PC-3 (cell line): ENCODE results near the gene SMCO1. TPM values are rescaled to one million over a fixed set of nuclear protein-coding genes. Genes with fewer than 3 reads are reported as not detected.

Source experiments
- ATAC-seq: fragments of 200-7000 bp; cut with Tn5 transposase; 2 replicates; pipeline ENCODE4 v1.9.1; 2020; ENCODE audit warnings: mild to moderate bottlenecking, moderate library complexity
- Bru-seq: library from RNA; stranded (reverse); fragments of 400-500 nt; gene quantifications from one replicate; lab custom pipeline; 2021; lab: Mats Ljungman, UMichigan
- BruChase-seq, 2 experiments: library from RNA; stranded (reverse); fragments of 400-500 nt; gene quantifications; one replicate each; lab custom pipeline; 2021; lab: Mats Ljungman, UMichigan
- BruUV-seq: library from RNA; stranded (reverse); fragments of 400-500 nt; replicated peaks from 2 replicates; lab custom pipeline; 2021; lab: Mats Ljungman, UMichigan
- CTCF ChIA-PET: fragments of 300-600 bp; sonication (Branson Sonifier 250); formaldehyde crosslinking; loops from one replicate; lab custom pipeline; 2022; ENCODE audit warnings: antibody characterized with exemption; lab: Charles Lee
- POLR2A ChIA-PET: fragments of 300-600 bp; sonication (Branson Sonifier 250); formaldehyde crosslinking; loops from one replicate; lab custom pipeline; 2022; ENCODE audit warnings: antibody characterized with exemption; ENCODE audit not compliant: unreplicated experiment; lab: Charles Lee
- DNase-seq: peaks from one replicate; pipeline ENCODE4 v3.0.0-alpha.2; 2015
- H2AFZ ChIP-seq: fragments of 300-600 bp; sonication (generic); 2 replicates; pipeline ENCODE4 v1.6.0; 2016; ENCODE audit warnings: antibody characterized with exemption, low read length
- H3F3A ChIP-seq: fragments of 300-600 bp; sonication (generic); one replicate; pipeline ENCODE4 v1.6.0; 2017; ENCODE audit warnings: antibody characterized with exemption, low read length, control low read depth, mild to moderate bottlenecking; ENCODE audit not compliant: unreplicated experiment
- H3K27ac ChIP-seq: fragments of 300-600 bp; sonication (generic); 2 replicates; pipeline ENCODE4 v1.5.1; 2016; ENCODE audit warnings: mild to moderate bottlenecking, low read length
- H3K27me3 ChIP-seq: fragments of 300-600 bp; sonication (generic); 2 replicates; pipeline ENCODE4 v1.6.1; 2016; ENCODE audit warnings: low read length, mixed read lengths
- H3K36me3 ChIP-seq: fragments of 300-600 bp; sonication (generic); 2 replicates; pipeline ENCODE4 v1.6.1; 2016; ENCODE audit warnings: low read depth, mixed run types, low read length, mixed read lengths
- H3K4me1 ChIP-seq: fragments of 300-600 bp; sonication (generic); 2 replicates; pipeline ENCODE4 v1.5.1; 2016; ENCODE audit warnings: low read length; ENCODE audit not compliant: insufficient read depth
- H3K4me2 ChIP-seq: fragments of 300-600 bp; sonication (generic); 2 replicates; pipeline ENCODE4 v1.6.0; 2016; ENCODE audit warnings: low read length
- H3K4me3 ChIP-seq: fragments of 300-600 bp; sonication (generic); 2 replicates; pipeline ENCODE4 v1.5.1; 2016; ENCODE audit warnings: mild to moderate bottlenecking, low read length, mixed read lengths
- H3K79me2 ChIP-seq: fragments of 300-600 bp; sonication (generic); 2 replicates; pipeline ENCODE4 v1.6.1; 2017; ENCODE audit warnings: low read length, mixed read lengths
- H3K9ac ChIP-seq: fragments of 300-600 bp; sonication (generic); 2 replicates; pipeline ENCODE4 v1.6.0; 2016; ENCODE audit warnings: mild to moderate bottlenecking, low read length
- H3K9me2 ChIP-seq: fragments of 300-600 bp; sonication (generic); replicated peaks from 2 replicates; pipeline ENCODE4 v1.6.1; 2016; ENCODE audit warnings: mixed run types, low read length, mixed read lengths
- H3K9me3 ChIP-seq: fragments of 300-600 bp; sonication (generic); 2 replicates; pipeline ENCODE4 v1.6.1; 2016; ENCODE audit warnings: low read length, mixed read lengths
- H4K20me1 ChIP-seq: fragments of 300-600 bp; sonication (generic); 2 replicates; pipeline ENCODE4 v1.6.1; 2016; ENCODE audit warnings: low read length, mixed read lengths
- CTCF ChIP-seq: fragments of 300-600 bp; sonication (generic); conservative IDR thresholded peaks from 2 replicates; pipeline ENCODE4 v1.5.1; 2017; ENCODE audit warnings: antibody characterized with exemption, low read depth, mild to moderate bottlenecking, low read length
- EZH2 ChIP-seq: fragments of 300-600 bp; sonication (generic); IDR thresholded peaks from one replicate; pipeline ENCODE4 v1.6.1; 2017; ENCODE audit warnings: antibody characterized with exemption, mild to moderate bottlenecking, low read length; ENCODE audit not compliant: unreplicated experiment
- EZH2phosphoT487 ChIP-seq: fragments of 300-600 bp; sonication (generic); IDR thresholded peaks from 2 replicates; pipeline ENCODE4 v1.6.1; 2018; ENCODE audit warnings: mild to moderate bottlenecking, antibody characterized with exemption, low read length, borderline replicate concordance
- intact Hi-C: fragments of 100-400 bp; cut with micrococcal nuclease; formaldehyde crosslinking; loops from 2 replicates; pipeline ENCODE4 v1.9.0; 2023
- long read RNA-seq: library from polyadenylated mRNA; unstranded; transcript quantifications from one replicate; pipeline ENCODE4 v2.0.0, GENCODE V29; 2021; ENCODE audit not compliant: unreplicated experiment
- total RNA-seq: library from RNA; depleted of rRNA; stranded (reverse); fragments of >200 nt; gene quantifications from 2 replicates; pipeline ENCODE4 v1.2.3, GENCODE V29; 2014; rRNA removed

Gene SMCO1
- not detected in 2 replicates for total RNA-seq
- Bru-seq, nascent RNA = not detected
- BruChase-seq, experiment 1, labeled RNA remaining after a 6-hour chase = percentile 8 among the genes with signal in this experiment
- BruChase-seq, experiment 2, labeled RNA remaining after a 2-hour chase = percentile 11 among the genes with signal in this experiment
- long read RNA-seq = 0 reads

- Histone ChIP-seq H3F3A (no peaks in the 10 kb centered on the region), H3K79me2 (no peaks in the 10 kb centered on the region), H3K9ac (no peak within 1 kb of the TSS), H3K27ac (no peak within 1 kb of the TSS), H4K20me1 (no peaks in the 10 kb centered on the region), H3K36me3 (no peaks in the 10 kb centered on the region; the same call in 1 of the 2 replicates), H3K4me3 (no peak within 1 kb of the TSS), H3K4me2 (no peak within 1 kb of the TSS), H3K9me2 (no peaks in the 10 kb centered on the region), H3K4me1 (no peaks in the 10 kb centered on the region), H2AFZ (no peak within 1 kb of the TSS), H3K27me3 (no peaks in the 10 kb centered on the region), H3K9me3 (peaks cover 9% of the 10 kb centered on the region)
- TF ChIP-seq CTCF (no peak), EZH2phosphoT487 (no peak), EZH2 (no peak)
- no peak for DNase-seq
- POLR2A ChIA-PET = no interaction called here
- intact Hi-C loops = no loop called here
- CTCF ChIA-PET = no interaction called here
- BruUV-seq = no TSS peak
- ATAC-seq = no peak
Measured at GRCh38 chr3:196514913-196515621, at the start of gene SMCO1. TSS of gene SMCO1 (minus strand) at chr3:196515346. CDS start at chr3:196515209, 137 bp downstream.

- Histone ChIP-seq H2AFZ (no peak overlapping the region), H3K9me3 (no peaks in the 10 kb centered on the region), H3K79me2 (peaks cover 33% of the 10 kb centered on the region), H4K20me1 (no peaks in the 10 kb centered on the region), H3K9me2 (no peaks in the 10 kb centered on the region), H3F3A (no peaks in the 10 kb centered on the region), H3K27ac (peak overlapping the region; percentile 50), H3K4me1 (peaks cover 44% of the 10 kb centered on the region), H3K4me3 (peak overlapping the region; percentile 31; the same call in 1 of the 2 replicates), H3K9ac (peak overlapping the region; percentile 10; the same call in 1 of the 2 replicates), H3K36me3 (peaks cover 5% of the 10 kb centered on the region; the same call in 1 of the 2 replicates), H3K27me3 (no peaks in the 10 kb centered on the region), H3K4me2 (peak overlapping the region; percentile 71)
- ChIA-PET CTCF (no interaction called here), POLR2A (no interaction called here)
- TF ChIP-seq CTCF = no peak
- TF ChIP-seq EZH2phosphoT487 = no peak
- TF ChIP-seq EZH2 = no peak
- BruUV-seq = no TSS peak
- ATAC-seq = peak; percentile 40
- DNase-seq = peak; percentile 84
- intact Hi-C loops = loop anchor here (2.0 to 5.0 kb wide), 2 partner anchors 61 to 76 kb away; partner anchors contain the start of gene RNF168
Measured at GRCh38 chr3:196563721-196564225, 48.6 kb upstream of the SMCO1 start.
